K562 (cell line): ENCODE data around the gene GRIA1. TPM values are rescaled to one million over a fixed set of nuclear protein-coding genes. Genes with fewer than 3 reads are reported as not detected.

Source experiments
- ATAC-seq: fragments of 200-7000 bp; cut with Tn5 transposase; 3 replicates; pipeline ENCODE4 v1.9.1; 2020; ENCODE audit warnings: moderate library complexity
- BruUV-seq: library from RNA; stranded (reverse); fragments of 400-500 nt; replicated peaks from 2 replicates; lab custom pipeline; 2021; lab: Mats Ljungman, UMichigan
- CTCF ChIA-PET: fragments of 300-600 bp; formaldehyde crosslinking; extraction: SDS; loops from one replicate; lab custom pipeline; 2021; ENCODE audit warnings: low intra/inter-chr PET ratio; lab: Yijun Ruan, JAX
- POLR2A ChIA-PET: fragments of 300-600, 350-650 bp; sonication (Branson Sonifier 250); formaldehyde crosslinking; extraction: SDS; loops from one replicate; lab custom pipeline; 2021; ENCODE audit warnings: antibody characterized with exemption, inconsistent platforms; lab: Yijun Ruan, JAX
- DNase-seq, 4 experiments: peaks; one replicate each; pipeline versions ENCODE4 v3.0.0 to v3.0.0-alpha.2; 2011 to 2018; ENCODE audit warnings: low spot score in 3 of 4, mixed read lengths in 3 of 4; ENCODE audit errors: extremely low read depth in 1 of 4
- FAIRE-seq: peaks from 2 replicates; lab custom pipeline; 2011; peaks lifted over from hg19 to GRCh38; lab: Jason Lieb, UNC
- H2AFZ ChIP-seq: 2 replicates; pipeline ENCODE4 v1.6.0; 2011; ENCODE audit warnings: low read depth, low read length, control low read depth, inconsistent platforms
- H3K27ac ChIP-seq: fragments of 200-600 bp; 3 replicates; pipeline ENCODE4 v1.8.0; 2011; ENCODE audit warnings: low read depth, mild to moderate bottlenecking, control low read depth, inconsistent platforms, low read length, moderate library complexity, mixed read lengths; ENCODE audit errors: extremely low read depth
- H3K27me3 ChIP-seq, 2 experiments: fragments of 300-600 bp in 1 of 2; 2 replicates in 1 of 2; 3 replicates in 1 of 2; pipeline versions ENCODE4 v1.6.0 to v1.8.0; 2011; ENCODE audit warnings: inconsistent platforms in 2 of 2, low read length in 2 of 2, mild to moderate bottlenecking in 1 of 2, mixed read lengths in 1 of 2, moderate library complexity in 1 of 2; ENCODE audit not compliant: control insufficient read depth in 2 of 2, insufficient read depth in 2 of 2
- H3K36me3 ChIP-seq: fragments of 300-600 bp; 3 replicates; pipeline ENCODE4 v1.8.0; 2011; ENCODE audit warnings: mild to moderate bottlenecking, low read length, inconsistent platforms; ENCODE audit not compliant: control insufficient read depth, insufficient read depth
- H3K4me1 ChIP-seq, 2 experiments: fragments of 200-600 bp in 1 of 2; replicated peaks in 1 of 2; 2 replicates in 1 of 2; 3 replicates in 1 of 2; pipeline versions ENCODE4 v1.5.1 to v1.8.0; 2011; ENCODE audit warnings: inconsistent platforms in 2 of 2, low read length in 2 of 2, mild to moderate bottlenecking in 1 of 2, mixed read lengths in 1 of 2, moderate library complexity in 1 of 2; ENCODE audit not compliant: control insufficient read depth in 2 of 2, insufficient read depth in 2 of 2
- H3K4me2 ChIP-seq: 2 replicates; pipeline ENCODE4 v1.6.1; 2011; ENCODE audit warnings: low read length, control low read depth, inconsistent platforms, mixed read lengths; ENCODE audit not compliant: insufficient read depth
- H3K4me3 ChIP-seq: fragments of 200-600 bp; sonication (generic), shearing (Covaris generic); 2 replicates; pipeline ENCODE4 v1.5.1; 2016; ENCODE audit warnings: control low read depth, inconsistent platforms
- H3K79me2 ChIP-seq: fragments of 200-600 bp; 3 replicates; pipeline ENCODE4 v1.8.0; 2011; ENCODE audit warnings: low read length, inconsistent platforms; ENCODE audit not compliant: control insufficient read depth, insufficient read depth
- H3K9ac ChIP-seq, 2 experiments: 2 replicates each; pipeline versions ENCODE4 v1.6.0 to v1.6.1; 2011; ENCODE audit warnings: low read depth in 2 of 2, low read length in 2 of 2, control low read depth in 1 of 2, inconsistent platforms in 1 of 2, mild to moderate bottlenecking in 1 of 2, mixed read lengths in 1 of 2; ENCODE audit not compliant: insufficient read depth in 1 of 2
- H3K9me1 ChIP-seq: one replicate; pipeline ENCODE4 v1.6.0; 2011; ENCODE audit warnings: inconsistent platforms, mild to moderate bottlenecking, low read length, moderate library complexity; ENCODE audit not compliant: control insufficient read depth, insufficient read depth
- H3K9me3 ChIP-seq: replicated peaks from 2 replicates; pipeline ENCODE4 v1.5.1; 2011; ENCODE audit warnings: low read depth, low read length, inconsistent platforms; ENCODE audit not compliant: control insufficient read depth, insufficient read depth
- H4K20me1 ChIP-seq: replicated peaks from 2 replicates; pipeline ENCODE4 v1.6.1; 2011; ENCODE audit warnings: low read length, inconsistent platforms, mixed read lengths; ENCODE audit not compliant: control insufficient read depth, insufficient read depth
- CGGBP1 ChIP-seq: fragments of 250-450 bp; sonication (Bioruptor Pico); IDR thresholded peaks from 2 replicates; pipeline ENCODE4 v1.9.0; 2021; ENCODE audit warnings: mild to moderate bottlenecking
- FOXJ2 ChIP-seq: fragments of 200-800 bp; sonication (Bioruptor generic); IDR thresholded peaks from 2 replicates; pipeline ENCODE4 v1.6.1; 2016; ENCODE audit warnings: missing genetic modification characterization, missing compliant biosample characterization
- FOXP1 ChIP-seq: sonication (generic); formaldehyde crosslinking; IDR thresholded peaks from 2 replicates; pipeline ENCODE4 v1.8.0; 2022; ENCODE audit warnings: mild to moderate bottlenecking, missing genetic modification reagents
- GMEB1 ChIP-seq: fragments of 250-450 bp; sonication (Bioruptor Pico); IDR thresholded peaks from 2 replicates; pipeline ENCODE4 v1.4.0; 2020; ENCODE audit warnings: mild to moderate bottlenecking
- GTF2A2 ChIP-seq: IDR thresholded peaks from 2 replicates; pipeline ENCODE4 v1.6.1; 2016; ENCODE audit warnings: mild to moderate bottlenecking, missing genetic modification characterization, missing compliant biosample characterization
- HSF4 ChIP-seq: fragments of 250-450 bp; sonication (Bioruptor Pico); IDR thresholded peaks from 2 replicates; pipeline ENCODE4 v2.1.2; 2022; ENCODE audit warnings: mild to moderate bottlenecking, moderate library complexity, borderline replicate concordance
- KLF1 ChIP-seq: fragments of 450-650 bp; IDR thresholded peaks from 2 replicates; pipeline ENCODE4 v1.6.1; 2016; ENCODE audit warnings: missing genetic modification characterization, missing compliant biosample characterization
- MCM7 ChIP-seq, 2 experiments: fragments of 450-650 bp; IDR thresholded peaks; 2 replicates each; pipeline ENCODE4 v1.6.1; 2016 to 2018
- POLR3A ChIP-seq: IDR thresholded peaks from 2 replicates; pipeline ENCODE4 v1.6.1; 2011; ENCODE audit warnings: borderline replicate concordance, mild to moderate bottlenecking, moderate library complexity; ENCODE audit not compliant: insufficient read length, insufficient read depth; ENCODE audit errors: extremely low read depth
- PREB ChIP-seq: sonication (generic); formaldehyde crosslinking; IDR thresholded peaks from 2 replicates; pipeline ENCODE4 v1.8.1; 2023; ENCODE audit warnings: mild to moderate bottlenecking, missing genetic modification reagents
- RBM39 ChIP-seq: fragments of 200-400 bp; formaldehyde crosslinking; optimal IDR thresholded peaks from 2 replicates; pipeline ENCODE3; 2018; ENCODE audit warnings: low read depth, low read length
- RNF219 ChIP-seq: fragments of 250-450 bp; sonication (Bioruptor Pico); IDR thresholded peaks from 2 replicates; pipeline ENCODE4 v1.5.0; 2022; ENCODE audit warnings: mild to moderate bottlenecking
- SMC3 ChIP-seq: conservative IDR thresholded peaks from 2 replicates; pipeline ENCODE4 v1.6.1; 2011; ENCODE audit warnings: low read depth, low read length, improper control_type of control experiment; ENCODE audit not compliant: insufficient read depth
- TARDBP ChIP-seq: fragments of 450-650 bp; IDR thresholded peaks from 2 replicates; pipeline ENCODE4 v1.6.1; 2016
- ZEB2 ChIP-seq: fragments of 450-650 bp; IDR thresholded peaks from 2 replicates; pipeline ENCODE4 v1.6.1; 2016
- ZHX1 ChIP-seq: fragments of 150-350 bp; conservative IDR thresholded peaks from 2 replicates; pipeline ENCODE4 v1.6.1; 2014; ENCODE audit warnings: low read length
- ZNF133 ChIP-seq: fragments of 250-450 bp; sonication (Bioruptor Pico); IDR thresholded peaks from 2 replicates; pipeline ENCODE4 v1.4.0; 2020; ENCODE audit warnings: mild to moderate bottlenecking
- ZNF77 ChIP-seq: fragments of 250-450 bp; sonication (Bioruptor Pico); IDR thresholded peaks from 2 replicates; pipeline ENCODE4 v1.5.0; 2020
- WGBS: fragments of 100-300 bp; shearing (Covaris generic); methylation state at CpG from one replicate; pipeline ENCODE4 v1.1.6; 2016; ENCODE audit warnings: low coverage, mixed read lengths; ENCODE audit not compliant: insufficient coverage; ENCODE audit errors: missing lambda C conversion rate; 5-methylcytosine and 5-hydroxymethylcytosine counted together
- in situ Hi-C: fragments of 300-500 bp; cut with MboI; formaldehyde crosslinking; loops from 4 replicates; pipeline ENCODE4 v1.15.0; 2018; ENCODE audit warnings: inconsistent platforms, mixed read lengths
- intact Hi-C: fragments of 100-400 bp; cut with micrococcal nuclease; formaldehyde crosslinking; loops from 2 replicates; pipeline ENCODE4 v1.14.2; 2022
- polyA plus RNA-seq, 8 experiments: library from polyadenylated mRNA; depleted of rRNA in 4 of 8; stranded (reverse) in 5 of 8; unstranded in 3 of 8; fragments of >200 nt; fragmentation: Nextera tagmentation in 2 of 8; fragmentation: Illumina TruSeq in 1 of 8; extraction: Ambion mirVana in 2 of 8; extraction: Trizol in 1 of 8; gene quantifications; 2 replicates each; pipeline versions ENCODE4 v1.2.1 to v1.2.3, GENCODE V29; 2011 to 2014; ENCODE audit warnings: inconsistent platforms in 1 of 8, missing spikeins in 1 of 8
- total RNA-seq, 7 experiments: library from RNA; depleted of rRNA in 6 of 7; stranded (reverse); fragments of >200 nt in 6 of 7; fragmentation: Illumina TruSeq in 2 of 7; extraction: Trizol in 2 of 7; gene quantifications; 2 replicates each; pipeline versions ENCODE4 v1.2.1 to v1.2.3, GENCODE V29; 2011 to 2021; ENCODE audit warnings: low replicate concordance in 1 of 7

Gene GRIA1
- total and polyA plus RNA-seq, 9 of the 15 experiments (the other 6 are each of a cell fraction or from before 2014, with no cell fraction given): not detected

GRCh38 chr5:153534102-153534501 lies 43.6 kb downstream of the GRIA1 start:
- ChIA-PET POLR2A (no interaction called here), CTCF (no interaction called here)
- Histone ChIP-seq H3K9ac (no peak overlapping the region), H3K36me3 (no peaks in the 10 kb centered on the region), H2AFZ (no peak overlapping the region), H4K20me1 (no peaks in the 10 kb centered on the region), H3K79me2 (no peaks in the 10 kb centered on the region), H3K4me1 (no peaks in the 10 kb centered on the region), H3K27ac (no peak overlapping the region), H3K4me2 (no peak overlapping the region), H3K9me3 (no peaks in the 10 kb centered on the region), H3K27me3 (no peaks in the 10 kb centered on the region), H3K9me1 (no peaks in the 10 kb centered on the region), H3K4me3 (no peak overlapping the region)
- DNase-seq (no peak), FAIRE-seq (no peak), ATAC-seq (no peak)
- WGBS: 7% methylated on average over 1 of the region's 1 CpG
- intact Hi-C loops: no loop called here
- BruUV-seq: no TSS peak
- in situ Hi-C loops: no loop called here
- TF ChIP-seq MCM7 (IDR thresholded peaks at IDR 0.05) (no peak), TARDBP (no peak), GMEB1 (CRISPR knock-in tag) (no peak), FOXJ2 (tag) (no peak), ZHX1 (no peak), FOXP1 (CRISPR knock-in tag) (no peak), RBM39 (no peak), KLF1 (no peak), ZNF77 (CRISPR knock-in tag) (no peak), RNF219 (no peak), ZEB2 (no peak), SMC3 (no peak), POLR3A (no peak), GTF2A2 (no peak), ZNF133 (CRISPR knock-in tag) (no peak), PREB (CRISPR knock-in tag) (no peak), CGGBP1 (no peak), HSF4 (no peak)
